DND-41 (cell line): ENCODE measurements around the gene ALG9.

Source experiments
- ATAC-seq: fragments of 200-7000 bp; cut with Tn5 transposase; 3 replicates; pipeline ENCODE4 v1.9.1; 2021; ENCODE audit warnings: low read depth; ENCODE audit not compliant: insufficient read depth
- DNase-seq: peaks from one replicate; pipeline ENCODE4 v3.0.0-alpha.2; 2020
- H2AFZ ChIP-seq: 2 replicates; pipeline ENCODE4 v1.6.0; 2012; ENCODE audit warnings: low read depth, low read length
- H3K27ac ChIP-seq: 2 replicates; pipeline ENCODE4 v1.5.1; 2012; ENCODE audit warnings: low read length, inconsistent platforms
- H3K27me3 ChIP-seq: fragments of 200-600 bp; sonication (generic); 2 replicates; pipeline ENCODE4 v1.6.0; 2012; ENCODE audit warnings: low read length, mild to moderate bottlenecking, inconsistent platforms; ENCODE audit not compliant: insufficient read depth, poor library complexity
- H3K36me3 ChIP-seq: 2 replicates; pipeline ENCODE4 v1.5.1; 2012; ENCODE audit warnings: low read length, inconsistent platforms; ENCODE audit not compliant: insufficient read depth
- H3K4me1 ChIP-seq: 2 replicates; pipeline ENCODE4 v1.5.1; 2012; ENCODE audit warnings: mild to moderate bottlenecking, low read length; ENCODE audit not compliant: insufficient read depth
- H3K4me2 ChIP-seq: 2 replicates; pipeline ENCODE4 v1.6.0; 2012; ENCODE audit warnings: mild to moderate bottlenecking, moderate library complexity, low read length, inconsistent platforms; ENCODE audit not compliant: insufficient read depth
- H3K4me3 ChIP-seq, 2 experiments: fragments of 200-600 bp in 1 of 2; shearing (Covaris generic) in 1 of 2; 2 replicates each; pipeline ENCODE4 v1.5.1; 2012 to 2016; ENCODE audit warnings: inconsistent platforms in 2 of 2, low read length in 2 of 2, mild to moderate bottlenecking in 2 of 2, low read depth in 1 of 2, moderate library complexity in 1 of 2
- H3K79me2 ChIP-seq: 2 replicates; pipeline ENCODE4 v1.6.0; 2012; ENCODE audit warnings: low read length, inconsistent platforms; ENCODE audit not compliant: insufficient read depth
- H3K9ac ChIP-seq: 2 replicates; pipeline ENCODE4 v1.6.0; 2012; ENCODE audit warnings: low read depth, mild to moderate bottlenecking, inconsistent platforms, low read length, moderate library complexity
- H3K9me3 ChIP-seq: 2 replicates; pipeline ENCODE4 v1.5.1; 2012; ENCODE audit warnings: low read length, moderate library complexity, mild to moderate bottlenecking, inconsistent platforms; ENCODE audit not compliant: insufficient read depth, severe bottlenecking
- H4K20me1 ChIP-seq: 2 replicates; pipeline ENCODE4 v1.6.0; 2012; ENCODE audit warnings: low read length; ENCODE audit not compliant: insufficient read depth
- EZH2 ChIP-seq: IDR thresholded peaks from 3 replicates; pipeline ENCODE4 v1.6.1; 2012; ENCODE audit warnings: borderline replicate concordance, low read depth, mild to moderate bottlenecking, moderate library complexity, low read length, inconsistent platforms; ENCODE audit not compliant: severe bottlenecking
- TF ChIP-seq, protein P1 (sequence below): IDR thresholded peaks from 2 replicates; pipeline ENCODE4 v1.5.1; 2012; ENCODE audit warnings: borderline replicate concordance, low read length, moderate library complexity, mild to moderate bottlenecking; ENCODE audit not compliant: poor library complexity, severe bottlenecking; ENCODE audit errors: extremely low read depth

The ALG9 gene

DNA sequence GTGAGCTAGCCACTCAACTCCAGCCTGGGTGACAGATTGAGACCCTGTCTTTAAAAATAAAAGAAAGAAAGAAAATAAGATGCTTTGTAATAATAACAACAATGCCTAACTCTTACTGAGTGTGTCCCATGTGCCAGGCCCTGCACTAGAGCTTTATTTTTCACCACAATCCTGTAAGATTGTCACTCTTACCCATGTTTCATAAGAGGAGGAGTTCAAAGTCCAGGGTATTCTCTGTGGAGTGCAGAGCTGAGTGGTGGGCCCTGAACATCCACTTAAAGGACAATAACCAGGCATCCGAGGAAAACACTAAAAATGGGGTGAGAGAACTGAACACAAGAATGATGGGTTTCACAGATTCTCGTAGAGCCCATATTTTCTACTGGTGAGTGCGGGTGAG lies 46.4 kb upstream of the ALG9 start:
- no peaks in the 10 kb centered on the region for H3K27me3 ChIP-seq
- H3K36me3 ChIP-seq: no peaks in the 10 kb centered on the region
- no peak overlapping the region for H3K4me3 ChIP-seq
- DNase-seq: no peak
- no peak overlapping the region for H3K9ac ChIP-seq
- no peak overlapping the region for H3K27ac ChIP-seq
- TF ChIP-seq, protein P1, sequence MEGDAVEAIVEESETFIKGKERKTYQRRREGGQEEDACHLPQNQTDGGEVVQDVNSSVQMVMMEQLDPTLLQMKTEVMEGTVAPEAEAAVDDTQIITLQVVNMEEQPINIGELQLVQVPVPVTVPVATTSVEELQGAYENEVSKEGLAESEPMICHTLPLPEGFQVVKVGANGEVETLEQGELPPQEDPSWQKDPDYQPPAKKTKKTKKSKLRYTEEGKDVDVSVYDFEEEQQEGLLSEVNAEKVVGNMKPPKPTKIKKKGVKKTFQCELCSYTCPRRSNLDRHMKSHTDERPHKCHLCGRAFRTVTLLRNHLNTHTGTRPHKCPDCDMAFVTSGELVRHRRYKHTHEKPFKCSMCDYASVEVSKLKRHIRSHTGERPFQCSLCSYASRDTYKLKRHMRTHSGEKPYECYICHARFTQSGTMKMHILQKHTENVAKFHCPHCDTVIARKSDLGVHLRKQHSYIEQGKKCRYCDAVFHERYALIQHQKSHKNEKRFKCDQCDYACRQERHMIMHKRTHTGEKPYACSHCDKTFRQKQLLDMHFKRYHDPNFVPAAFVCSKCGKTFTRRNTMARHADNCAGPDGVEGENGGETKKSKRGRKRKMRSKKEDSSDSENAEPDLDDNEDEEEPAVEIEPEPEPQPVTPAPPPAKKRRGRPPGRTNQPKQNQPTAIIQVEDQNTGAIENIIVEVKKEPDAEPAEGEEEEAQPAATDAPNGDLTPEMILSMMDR: no peak
- TF ChIP-seq EZH2: no peak
- H3K9me3 ChIP-seq: no peaks in the 10 kb centered on the region
- no peak overlapping the region for H3K4me2 ChIP-seq
- ATAC-seq: no peak
- no peaks in the 10 kb centered on the region for H3K79me2 ChIP-seq
- no peaks in the 10 kb centered on the region for H4K20me1 ChIP-seq
- no peak overlapping the region for H2AFZ ChIP-seq
- no peaks in the 10 kb centered on the region for H3K4me1 ChIP-seq

DNA sequence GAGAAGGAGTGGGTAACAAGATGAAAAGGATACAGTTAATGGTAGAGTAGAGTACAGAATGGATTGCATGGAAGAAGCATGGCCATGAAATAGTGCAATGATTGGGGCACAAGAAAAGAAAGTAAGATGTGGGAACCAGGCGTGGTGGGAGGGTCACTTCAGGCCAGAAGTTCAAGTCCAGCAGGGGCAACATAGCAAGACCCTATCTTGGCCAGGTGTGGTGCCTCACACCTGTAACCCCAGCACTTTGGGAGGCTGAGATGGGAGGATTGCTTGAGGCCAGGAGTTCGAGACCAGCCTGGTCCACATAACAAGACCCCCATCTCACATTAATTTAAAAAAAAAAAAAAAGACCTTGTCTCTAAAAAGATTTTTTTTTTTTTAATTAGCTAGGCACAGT lies 45.9 kb upstream of the ALG9 start:
- Histone ChIP-seq H4K20me1 (no peaks in the 10 kb centered on the region), H3K4me2 (no peak overlapping the region), H3K79me2 (no peaks in the 10 kb centered on the region), H3K4me1 (no peaks in the 10 kb centered on the region), H3K4me3 (no peak overlapping the region), H2AFZ (no peak overlapping the region), H3K9me3 (no peaks in the 10 kb centered on the region), H3K9ac (no peak overlapping the region), H3K27me3 (no peaks in the 10 kb centered on the region), H3K36me3 (no peaks in the 10 kb centered on the region), H3K27ac (no peak overlapping the region)
- TF ChIP-seq EZH2: no peak
- TF ChIP-seq, protein P1: no peak
- DNase-seq: no peak
- no peak for ATAC-seq

DNA sequence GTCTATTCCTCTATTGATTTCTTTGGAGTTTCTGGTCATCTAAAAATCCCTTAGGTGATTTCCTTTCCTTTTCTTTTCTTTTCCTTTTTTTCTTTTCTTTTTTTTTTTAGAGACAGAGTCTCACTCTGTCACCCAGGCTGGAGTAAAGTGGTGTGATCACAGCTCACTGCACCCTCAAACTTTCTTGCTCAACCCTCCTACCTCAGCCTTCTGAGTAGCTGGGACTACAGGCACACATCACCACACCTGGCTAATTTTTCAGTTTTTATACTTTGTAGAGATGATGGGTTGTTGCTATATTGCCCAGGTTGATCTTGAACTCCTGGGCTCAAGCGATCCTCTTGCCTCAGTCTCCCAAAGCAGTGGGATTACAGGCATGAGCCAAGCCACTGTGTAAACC lies 45.4 kb upstream of the ALG9 start:
- ATAC-seq: no peak
- no peaks in the 10 kb centered on the region for H3K27me3 ChIP-seq
- no peaks in the 10 kb centered on the region for H3K4me1 ChIP-seq
- DNase-seq: no peak
- no peak overlapping the region for H3K4me3 ChIP-seq
- TF ChIP-seq, protein P1: no peak
- TF ChIP-seq EZH2: no peak
- H3K9ac ChIP-seq: no peak overlapping the region
- no peaks in the 10 kb centered on the region for H4K20me1 ChIP-seq
- H3K9me3 ChIP-seq: no peaks in the 10 kb centered on the region
- H2AFZ ChIP-seq: no peak overlapping the region
- no peaks in the 10 kb centered on the region for H3K79me2 ChIP-seq
- H3K4me2 ChIP-seq: no peak overlapping the region
- no peaks in the 10 kb centered on the region for H3K36me3 ChIP-seq
- H3K27ac ChIP-seq: no peak overlapping the region

DNA sequence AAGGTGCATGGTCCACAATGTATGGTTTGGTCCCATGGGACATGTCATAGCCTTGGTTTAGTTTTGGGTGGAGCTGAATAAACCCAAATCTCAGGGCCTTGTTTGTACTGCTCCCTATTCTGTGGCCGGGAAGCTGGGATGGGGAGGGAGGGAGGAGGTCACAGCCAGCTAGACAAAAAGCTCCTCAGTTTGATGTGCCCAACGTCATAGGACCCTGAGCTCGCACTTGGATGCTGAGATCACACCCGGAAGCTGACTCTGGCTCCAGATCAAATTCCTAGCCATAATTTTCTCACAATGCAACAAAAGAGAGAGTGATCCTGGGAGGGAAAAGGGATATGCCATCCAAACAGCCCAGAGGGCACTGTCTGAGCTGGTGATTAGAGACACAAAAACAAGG lies 42.6 kb upstream of the ALG9 start:
- no peak overlapping the region for H3K9ac ChIP-seq
- DNase-seq: no peak
- ATAC-seq: no peak
- peaks cover 4% of the 10 kb centered on the region for H3K27me3 ChIP-seq
- H3K4me2 ChIP-seq: no peak overlapping the region
- H3K4me1 ChIP-seq: no peaks in the 10 kb centered on the region
- no peak overlapping the region for H3K4me3 ChIP-seq
- no peak overlapping the region for H2AFZ ChIP-seq
- no peaks in the 10 kb centered on the region for H3K79me2 ChIP-seq
- H4K20me1 ChIP-seq: no peaks in the 10 kb centered on the region
- TF ChIP-seq EZH2: no peak
- TF ChIP-seq, protein P1: no peak
- no peak overlapping the region for H3K27ac ChIP-seq
- no peaks in the 10 kb centered on the region for H3K9me3 ChIP-seq
- no peaks in the 10 kb centered on the region for H3K36me3 ChIP-seq
